NCI-H524 treated with DMSO at 0.1 percent for 48 hours (cell line): Measurements from ENCODE around the gene ADAM11.

Experiments
- DNase-seq: peaks from one replicate; lab custom pipeline; 2025; lab: John Stamatoyannopoulos, UW

The ADAM11 gene

GRCh38 chr17:44757918-44758413, 822 bp upstream of the ADAM11 start:
- no peak for DNase-seq

- no peak for DNase-seq
Measured at GRCh38 chr17:44759086-44759915, 513 bp downstream of the ADAM11 start.

GRCh38 chr17:44759916-44760243, 1.1 kb downstream of the ADAM11 start:
- no peak for DNase-seq

GRCh38 chr17:44760474-44761308, 1.9 kb downstream of the ADAM11 start:
- peak; percentile 55 for DNase-seq

GRCh38 chr17:44761932-44762810, 3.4 kb downstream of the ADAM11 start:
- DNase-seq, result no peak

- no peak for DNase-seq
Measured at GRCh38 chr17:44763170-44763569, 4.4 kb downstream of the ADAM11 start.

GRCh38 chr17:44765965-44766364, 7.2 kb downstream of the ADAM11 start:
- DNase-seq, result no peak

- DNase-seq, result no peak
Measured at GRCh38 chr17:44766409-44767038, 7.7 kb downstream of the ADAM11 start.

- peak; percentile 47 for DNase-seq
Measured at GRCh38 chr17:44767493-44767892, 8.7 kb downstream of the ADAM11 start.

GRCh38 chr17:44768505-44769142, 9.8 kb downstream of the ADAM11 start:
- no peak for DNase-seq

- DNase-seq, result no peak
Measured at GRCh38 chr17:44769230-44769629, 10.4 kb downstream of the ADAM11 start.

GRCh38 chr17:44769647-44770084, 10.9 kb downstream of the ADAM11 start:
- DNase-seq, result no peak

- no peak for DNase-seq
Measured at GRCh38 chr17:44770166-44770925, 11.6 kb downstream of the ADAM11 start.

GRCh38 chr17:44772308-44773045, 13.7 kb downstream of the ADAM11 start:
- DNase-seq, result no peak

- no peak for DNase-seq
Measured at GRCh38 chr17:44773140-44773539, 14.4 kb downstream of the ADAM11 start.

- peak; percentile 52 for DNase-seq
Measured at GRCh38 chr17:44774271-44775135, 15.7 kb downstream of the ADAM11 start.

GRCh38 chr17:44775136-44775837, 16.5 kb downstream of the ADAM11 start:
- DNase-seq, result peak; percentile 95
